IMR-90 (cell line): Measurements from ENCODE around the gene ZNF350. TPM values are rescaled to one million over a fixed set of nuclear protein-coding genes. Genes with fewer than 3 reads are reported as not detected.
A peak's percentile ranks its signal among the peaks of the same experiment; 100 is the strongest.

Experiments used
- ATAC-seq: fragments of 200-7000 bp; cut with Tn5 transposase; 2 replicates; pipeline ENCODE4 v1.9.1; 2020; ENCODE audit warnings: low read depth, mild to moderate bottlenecking, moderate library complexity
- BruUV-seq: library from RNA; stranded (reverse); fragments of 400-500 nt; replicated peaks from 2 replicates; lab custom pipeline; 2021; lab: Mats Ljungman, UMichigan
- CTCF ChIA-PET: fragments of 300-600 bp; formaldehyde crosslinking; extraction: SDS; loops from one replicate; lab custom pipeline; 2021; ENCODE audit warnings: antibody characterized with exemption; lab: Yijun Ruan, JAX
- POLR2A ChIA-PET: fragments of 300-600 bp; sonication (Branson Sonifier 250); formaldehyde crosslinking; loops from one replicate; lab custom pipeline; 2022; ENCODE audit warnings: antibody characterized with exemption; ENCODE audit not compliant: unreplicated experiment; lab: Charles Lee
- DNase-seq: peaks from one replicate; pipeline ENCODE4 v3.0.0; 2013
- H2AFZ ChIP-seq: replicated peaks from 2 replicates; pipeline ENCODE3; 2013; ENCODE audit warnings: low read length, mild to moderate bottlenecking; ENCODE audit not compliant: poor library complexity
- H2AK5ac ChIP-seq: 2 replicates; pipeline ENCODE4 v1.6.1; 2013; ENCODE audit warnings: low read depth, low read length, inconsistent platforms
- H2AK9ac ChIP-seq: replicated peaks from 2 replicates; pipeline ENCODE3; 2013; ENCODE audit warnings: mild to moderate bottlenecking, low read depth, low read length, moderate library complexity; ENCODE audit not compliant: poor library complexity
- H2BK120ac ChIP-seq: 2 replicates; pipeline ENCODE4 v1.6.1; 2013; ENCODE audit warnings: low read depth, low read length, inconsistent platforms
- H2BK15ac ChIP-seq: 3 replicates; pipeline ENCODE4 v1.6.1; 2013; ENCODE audit warnings: low read depth, low read length, inconsistent platforms
- H2BK20ac ChIP-seq: 2 replicates; pipeline ENCODE4 v1.6.1; 2013; ENCODE audit warnings: low read depth, mild to moderate bottlenecking, inconsistent platforms, low read length, moderate library complexity
- H2BK5ac ChIP-seq: 2 replicates; pipeline ENCODE4 v1.6.1; 2013; ENCODE audit warnings: mild to moderate bottlenecking, low read depth, low read length, inconsistent platforms; ENCODE audit not compliant: poor library complexity, severe bottlenecking
- H3K14ac ChIP-seq: replicated peaks from 2 replicates; pipeline ENCODE4 v1.6.1; 2013; ENCODE audit warnings: low read depth, low read length, inconsistent platforms
- H3K18ac ChIP-seq: 2 replicates; pipeline ENCODE4 v1.6.1; 2013; ENCODE audit warnings: low read depth, low read length, control low read depth
- H3K23ac ChIP-seq: 2 replicates; pipeline ENCODE4 v1.6.1; 2013; ENCODE audit warnings: low read depth, low read length, inconsistent platforms
- H3K27ac ChIP-seq: 2 replicates; pipeline ENCODE4 v1.5.1; 2013; ENCODE audit warnings: mild to moderate bottlenecking, control low read depth, low read length; ENCODE audit not compliant: insufficient read depth
- H3K27me3 ChIP-seq: 2 replicates; pipeline ENCODE4 v1.6.1; 2013; ENCODE audit warnings: low read length; ENCODE audit not compliant: control insufficient read depth, insufficient read depth
- H3K36me3 ChIP-seq: 2 replicates; pipeline ENCODE4 v1.6.1; 2013; ENCODE audit warnings: low read length, mixed read lengths; ENCODE audit not compliant: control insufficient read depth, insufficient read depth
- H3K4ac ChIP-seq: 2 replicates; pipeline ENCODE4 v1.6.1; 2013; ENCODE audit warnings: low read depth, low read length, inconsistent platforms
- H3K4me1 ChIP-seq: 2 replicates; pipeline ENCODE4 v1.6.1; 2013; ENCODE audit warnings: low read length, mixed read lengths; ENCODE audit not compliant: control insufficient read depth, insufficient read depth
- H3K4me2 ChIP-seq: 2 replicates; pipeline ENCODE4 v1.6.1; 2013; ENCODE audit warnings: low read depth, mild to moderate bottlenecking, control low read depth, low read length, moderate library complexity
- H3K4me3 ChIP-seq: 2 replicates; pipeline ENCODE4 v1.5.1; 2013; ENCODE audit warnings: low read depth, mild to moderate bottlenecking, control low read depth, low read length, moderate library complexity; ENCODE audit not compliant: insufficient read depth
- H3K56ac ChIP-seq: 2 replicates; pipeline ENCODE4 v1.6.1; 2013; ENCODE audit warnings: low read length, inconsistent platforms; ENCODE audit not compliant: insufficient read depth; ENCODE audit errors: extremely low read depth
- H3K79me1 ChIP-seq, 2 experiments: 2 replicates each; pipeline ENCODE4 v1.6.1; 2013; ENCODE audit warnings: low read length in 2 of 2, inconsistent platforms in 1 of 2, low read depth in 1 of 2
- H3K9ac ChIP-seq: 2 replicates; pipeline ENCODE4 v1.6.1; 2013; ENCODE audit warnings: low read depth, low read length, control low read depth
- H3K9me1 ChIP-seq: 2 replicates; pipeline ENCODE4 v1.6.1; 2013; ENCODE audit warnings: low read length, inconsistent platforms; ENCODE audit not compliant: insufficient read depth
- H3K9me3 ChIP-seq: 2 replicates; pipeline ENCODE4 v1.6.1; 2013; ENCODE audit warnings: low read length; ENCODE audit not compliant: control insufficient read depth, insufficient read depth
- H4K20me1 ChIP-seq: 2 replicates; pipeline ENCODE4 v1.6.1; 2013; ENCODE audit warnings: low read length, inconsistent platforms; ENCODE audit not compliant: insufficient read depth
- H4K5ac ChIP-seq: 2 replicates; pipeline ENCODE4 v1.6.1; 2013; ENCODE audit warnings: mild to moderate bottlenecking, low read depth, low read length, control low read depth
- H4K8ac ChIP-seq, 2 experiments: 2 replicates each; pipeline ENCODE4 v1.6.1; 2013; ENCODE audit warnings: low read depth in 2 of 2, low read length in 2 of 2, control low read depth in 1 of 2, inconsistent platforms in 1 of 2
- H4K91ac ChIP-seq: 2 replicates; pipeline ENCODE4 v1.6.1; 2013; ENCODE audit warnings: low read depth, low read length, inconsistent platforms; ENCODE audit not compliant: insufficient read depth
- BHLHE40 ChIP-seq: fragments of 150-350 bp; IDR thresholded peaks from 2 replicates; pipeline ENCODE4 v1.6.1; 2016; ENCODE audit warnings: mild to moderate bottlenecking, low read depth, low read length
- CEBPB ChIP-seq: IDR thresholded peaks from 2 replicates; pipeline ENCODE4 v1.6.1; 2012; ENCODE audit warnings: low read depth, low read length, improper control_type of control experiment
- CHD1 ChIP-seq: IDR thresholded peaks from 2 replicates; pipeline ENCODE4 v1.6.1; 2012; ENCODE audit warnings: low read depth, low read length, improper control_type of control experiment
- CTCF ChIP-seq: conservative IDR thresholded peaks from 2 replicates; pipeline ENCODE4 v1.5.1; 2012; ENCODE audit warnings: mild to moderate bottlenecking, low read depth, low read length, improper control_type of control experiment
- ELK1 ChIP-seq: fragments of 150-350 bp; IDR thresholded peaks from 2 replicates; pipeline ENCODE4 v1.6.1; 2016; ENCODE audit warnings: low read depth, mild to moderate bottlenecking, low read length, moderate library complexity, borderline replicate concordance
- MAFK ChIP-seq: IDR thresholded peaks from 2 replicates; pipeline ENCODE4 v1.6.1; 2012; ENCODE audit warnings: low read depth, low read length, improper control_type of control experiment
- MAZ ChIP-seq: IDR thresholded peaks from 2 replicates; pipeline ENCODE4 v1.6.1; 2012; ENCODE audit warnings: low read depth, mild to moderate bottlenecking, low read length, improper control_type of control experiment, moderate library complexity, borderline replicate concordance
- MXI1 ChIP-seq: IDR thresholded peaks from 2 replicates; pipeline ENCODE4 v1.6.1; 2012; ENCODE audit warnings: low read depth, mild to moderate bottlenecking, low read length, moderate library complexity, borderline replicate concordance
- NFE2L2 ChIP-seq: fragments of 150-350 bp; IDR thresholded peaks from 2 replicates; pipeline ENCODE4 v1.6.1; 2016; ENCODE audit warnings: low read depth, mild to moderate bottlenecking, low read length
- POLR2A ChIP-seq: IDR thresholded peaks from 2 replicates; pipeline ENCODE4 v1.6.1; 2012; ENCODE audit warnings: mild to moderate bottlenecking, low read depth, low read length
- RAD21 ChIP-seq: IDR thresholded peaks from 2 replicates; pipeline ENCODE4 v1.6.1; 2012; ENCODE audit warnings: low read length, improper control_type of control experiment
- RCOR1 ChIP-seq: IDR thresholded peaks from 2 replicates; pipeline ENCODE4 v1.6.1; 2012; ENCODE audit warnings: mild to moderate bottlenecking, low read length, improper control_type of control experiment; ENCODE audit not compliant: insufficient replicate concordance
- RFX5 ChIP-seq: IDR thresholded peaks from 2 replicates; pipeline ENCODE4 v1.8.0; 2012; ENCODE audit warnings: low read depth, mild to moderate bottlenecking, low read length, moderate library complexity
- USF2 ChIP-seq: fragments of 150-350 bp; IDR thresholded peaks from 2 replicates; pipeline ENCODE4 v1.6.1; 2017; ENCODE audit warnings: mild to moderate bottlenecking, antibody characterized with exemption, low read length, low read depth
- WGBS, 2 experiments: methylation state at CpG; one replicate each; pipeline versions ENCODE4 v1.1.5 to v1.1.7; 2013; ENCODE audit warnings: missing lambda C conversion rate in 2 of 2; ENCODE audit not compliant: insufficient read length in 1 of 2; ENCODE audit errors: extremely low coverage in 2 of 2; 5-methylcytosine and 5-hydroxymethylcytosine counted together
- dilution Hi-C: fragments of 300-500 bp; cut with HindIII; formaldehyde crosslinking; loops from one replicate; pipeline ENCODE4 v1.14.3; 2018; ENCODE audit warnings: low sequenced_read_pairs; ENCODE audit not compliant: unreplicated experiment
- in situ Hi-C: fragments of 300-500 bp; cut with MboI; formaldehyde crosslinking; loops from 3 replicates; pipeline ENCODE4 v1.14.3; 2019; ENCODE audit warnings: low sequenced_read_pairs, inconsistent platforms, mixed read lengths
- intact Hi-C: fragments of 100-400 bp; cut with micrococcal nuclease; formaldehyde crosslinking; loops from 2 replicates; pipeline ENCODE4 v1.10.0; 2022
- polyA plus RNA-seq, 3 experiments: library from polyadenylated mRNA; depleted of rRNA; stranded (reverse); fragments of >200 nt; gene quantifications; 2 replicates each; pipeline ENCODE4 v1.2.3, GENCODE V29; 2012; ENCODE audit warnings: low replicate concordance in 1 of 3
- total RNA-seq: library from RNA; depleted of rRNA; stranded (reverse); fragments of >200 nt; gene quantifications from 2 replicates; pipeline ENCODE4 v1.2.3, GENCODE V29; 2012

The ZNF350 gene
- total and polyA plus RNA-seq, 2 of the 4 experiments (the other 2 are of a cell fraction), result 4.7 to 14.0 TPM

DNA sequence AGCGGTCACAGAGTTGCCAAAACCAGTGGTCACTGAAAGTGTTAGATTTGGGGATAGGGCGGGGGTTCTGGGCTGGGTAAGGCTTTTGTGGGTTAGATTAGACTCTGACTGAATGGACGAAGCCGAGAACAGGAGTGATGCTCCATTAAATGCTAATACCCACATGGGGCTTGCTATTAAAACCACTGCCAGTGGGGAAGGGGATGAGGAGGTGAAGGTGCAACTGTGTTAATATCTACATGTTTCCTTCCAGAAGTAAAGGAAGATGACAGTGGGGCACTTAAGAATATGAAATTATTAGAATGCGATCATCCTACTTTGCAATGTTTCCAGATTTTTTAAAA, 42.1 kb upstream of the ZNF350 start:
- Histone ChIP-seq H2BK20ac (no peak overlapping the region), H3K9me1 (no peaks in the 10 kb centered on the region), H3K56ac (0 out of 2 replicates have a peak overlapping the region, but pooled peaks have one; percentile 55), H3K4me1 (peaks cover 4% of the 10 kb centered on the region; the same call in 1 of the 2 replicates), H2BK120ac (no peak overlapping the region), H2BK15ac (0 out of 3 replicates have a peak overlapping the region, but pooled peaks have one; percentile 3), H3K4ac (peak overlapping the region; percentile 83), H4K91ac (peak overlapping the region; percentile 41), H3K9me3 (peaks cover 23% of the 10 kb centered on the region), H3K23ac (peak overlapping the region; percentile 55; the same call in 1 of the 2 replicates), H2AFZ (peak overlapping the region; percentile 96), H3K18ac (no peak overlapping the region), H2AK5ac (no peak overlapping the region), H3K4me3 (peak overlapping the region; percentile 88), H3K27me3 (no peaks in the 10 kb centered on the region), H3K27ac (peak overlapping the region; percentile 92), H3K36me3 (peaks cover 14% of the 10 kb centered on the region), H3K9ac (peak overlapping the region; percentile 93), H2AK9ac (peak overlapping the region; percentile 76), H3K79me1 (peaks cover 9 to 19% of the 10 kb centered on the region in 2 experiments), H4K5ac (peak overlapping the region; percentile 39; the same call in 1 of the 2 replicates), H2BK5ac (peak overlapping the region; percentile 88), H3K14ac (peak overlapping the region; percentile 84), H4K20me1 (no peaks in the 10 kb centered on the region), H4K8ac (peak overlapping the region; percentile 30 to 88), H3K4me2 (peak overlapping the region; percentile 94)
- intact Hi-C loops (no loop called here), in situ Hi-C loops (no loop called here), dilution Hi-C loops (no loop called here)
- no CpG with 5 or more reads among the region's 5 CpGs for WGBS, 2 experiments
- POLR2A ChIA-PET, result interaction anchor here (1.0 kb wide), 1 partner anchor 19 kb away, joined by 3 read pairs; no protein-coding TSS in a partner anchor
- ATAC-seq (peak; percentile 40), DNase-seq (no peak)
- no TSS peak for BruUV-seq
- TF ChIP-seq CTCF (no peak), ELK1 (no peak), MXI1 (no peak), RAD21 (no peak), MAZ (no peak), CEBPB (no peak), USF2 (no peak), CHD1 (no peak), POLR2A (no peak), MAFK (no peak), RCOR1 (no peak), BHLHE40 (no peak), NFE2L2 (no peak), RFX5 (no peak)
- CTCF ChIA-PET, result no interaction called here
